Epithelial cell of proximal tubule (primary cell): ENCODE data around the gene ACAP3. TPM values are rescaled to one million over a fixed set of nuclear protein-coding genes. Genes with fewer than 3 reads are reported as not detected.
A peak's percentile ranks its signal among the peaks of the same experiment; 100 is the strongest.

Experiments used
- DNase-seq: peaks from one replicate; pipeline ENCODE4 v3.0.0-alpha.2; 2011; ENCODE audit warnings: low read depth
- H3K4me3 ChIP-seq: 2 replicates; pipeline ENCODE4 v1.5.1; 2011; ENCODE audit warnings: low read depth, mild to moderate bottlenecking, low read length
- total RNA-seq: library from RNA; depleted of rRNA; stranded (reverse); fragments of >200 nt; gene quantifications from 2 replicates; pipeline ENCODE4 v1.2.3, GENCODE V29; 2015
- TF ChIP-seq, protein P1 (sequence below): conservative IDR thresholded peaks from 2 replicates; pipeline ENCODE4 v1.5.1; 2012; ENCODE audit warnings: low read depth, mild to moderate bottlenecking, low read length

Gene ACAP3
- total RNA-seq, 1 donor from 2014 or later: 29.1 TPM

DNA sequence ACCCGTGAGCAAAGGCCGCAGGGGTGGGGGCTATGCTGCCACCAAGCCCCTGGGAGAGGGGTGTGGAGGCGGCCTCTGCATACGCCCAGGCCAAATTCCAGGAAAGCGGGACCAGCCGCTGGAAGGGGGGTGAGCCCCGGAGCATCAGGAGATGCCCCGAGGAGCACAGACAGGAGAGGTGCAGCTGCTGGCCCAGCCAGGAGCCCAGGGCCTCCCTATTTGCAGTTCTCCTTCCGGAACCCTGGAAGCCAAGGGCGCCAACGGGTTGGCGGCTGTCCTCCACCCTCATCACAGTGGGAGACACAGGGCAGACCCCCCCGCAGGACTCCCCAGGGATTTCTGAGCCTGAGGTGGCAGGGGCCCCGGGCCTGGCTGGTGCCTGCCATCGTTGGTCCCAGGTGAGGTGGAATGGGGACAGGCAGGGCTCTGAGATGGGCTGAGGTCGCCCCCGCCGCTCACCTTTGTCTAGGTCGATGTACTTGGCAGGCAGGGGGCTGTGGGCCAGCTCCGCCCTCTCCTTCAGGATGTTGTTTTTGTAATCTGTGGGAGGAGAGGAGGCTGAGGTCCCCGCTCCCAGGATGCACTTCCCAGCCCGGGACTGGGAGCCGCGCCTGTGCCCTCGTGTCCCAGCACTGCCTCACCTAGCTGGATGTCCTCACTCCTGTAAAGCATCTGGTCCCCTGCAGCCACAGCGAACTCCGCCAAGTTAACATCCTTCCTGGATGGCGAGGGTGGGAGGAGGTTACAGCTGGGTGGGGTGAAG is 45.8 kb upstream of the ACAP3 start:
- no peak for DNase-seq
- TF ChIP-seq, protein P1, sequence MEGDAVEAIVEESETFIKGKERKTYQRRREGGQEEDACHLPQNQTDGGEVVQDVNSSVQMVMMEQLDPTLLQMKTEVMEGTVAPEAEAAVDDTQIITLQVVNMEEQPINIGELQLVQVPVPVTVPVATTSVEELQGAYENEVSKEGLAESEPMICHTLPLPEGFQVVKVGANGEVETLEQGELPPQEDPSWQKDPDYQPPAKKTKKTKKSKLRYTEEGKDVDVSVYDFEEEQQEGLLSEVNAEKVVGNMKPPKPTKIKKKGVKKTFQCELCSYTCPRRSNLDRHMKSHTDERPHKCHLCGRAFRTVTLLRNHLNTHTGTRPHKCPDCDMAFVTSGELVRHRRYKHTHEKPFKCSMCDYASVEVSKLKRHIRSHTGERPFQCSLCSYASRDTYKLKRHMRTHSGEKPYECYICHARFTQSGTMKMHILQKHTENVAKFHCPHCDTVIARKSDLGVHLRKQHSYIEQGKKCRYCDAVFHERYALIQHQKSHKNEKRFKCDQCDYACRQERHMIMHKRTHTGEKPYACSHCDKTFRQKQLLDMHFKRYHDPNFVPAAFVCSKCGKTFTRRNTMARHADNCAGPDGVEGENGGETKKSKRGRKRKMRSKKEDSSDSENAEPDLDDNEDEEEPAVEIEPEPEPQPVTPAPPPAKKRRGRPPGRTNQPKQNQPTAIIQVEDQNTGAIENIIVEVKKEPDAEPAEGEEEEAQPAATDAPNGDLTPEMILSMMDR: no peak
- no peak overlapping the region for H3K4me3 ChIP-seq

DNA sequence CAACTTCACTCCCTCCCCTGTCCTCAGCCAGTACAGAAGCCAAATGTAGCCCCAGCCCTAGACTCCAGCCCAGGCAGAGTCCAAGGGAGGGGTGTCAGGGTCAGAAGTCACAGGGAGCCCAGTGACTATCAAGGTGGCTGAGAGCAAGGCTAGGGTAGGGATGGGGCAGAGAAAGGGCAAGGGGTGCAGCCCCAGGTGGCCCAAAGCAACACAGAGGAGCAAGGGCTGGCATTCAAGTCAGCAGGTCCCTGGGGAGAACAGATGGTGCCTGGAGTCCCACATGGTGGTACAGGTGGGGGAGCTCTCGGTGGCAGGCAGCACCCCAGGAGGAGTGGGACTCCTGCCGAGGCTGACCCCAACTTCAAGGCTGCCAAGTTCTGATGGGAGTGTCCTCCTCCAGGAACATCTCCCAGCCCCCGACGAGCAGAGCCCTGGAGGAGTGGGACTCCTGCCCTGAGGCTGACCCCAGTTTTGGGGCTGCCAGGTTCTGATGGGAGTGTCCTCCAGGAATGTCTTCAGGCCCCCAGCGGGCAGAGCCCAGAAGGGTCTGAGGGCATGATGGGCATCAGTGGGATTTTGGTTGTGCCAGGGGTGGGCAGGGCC is 45.2 kb upstream of the ACAP3 start:
- TF ChIP-seq, protein P1: no peak
- no peak for DNase-seq
- no peak overlapping the region for H3K4me3 ChIP-seq

DNA sequence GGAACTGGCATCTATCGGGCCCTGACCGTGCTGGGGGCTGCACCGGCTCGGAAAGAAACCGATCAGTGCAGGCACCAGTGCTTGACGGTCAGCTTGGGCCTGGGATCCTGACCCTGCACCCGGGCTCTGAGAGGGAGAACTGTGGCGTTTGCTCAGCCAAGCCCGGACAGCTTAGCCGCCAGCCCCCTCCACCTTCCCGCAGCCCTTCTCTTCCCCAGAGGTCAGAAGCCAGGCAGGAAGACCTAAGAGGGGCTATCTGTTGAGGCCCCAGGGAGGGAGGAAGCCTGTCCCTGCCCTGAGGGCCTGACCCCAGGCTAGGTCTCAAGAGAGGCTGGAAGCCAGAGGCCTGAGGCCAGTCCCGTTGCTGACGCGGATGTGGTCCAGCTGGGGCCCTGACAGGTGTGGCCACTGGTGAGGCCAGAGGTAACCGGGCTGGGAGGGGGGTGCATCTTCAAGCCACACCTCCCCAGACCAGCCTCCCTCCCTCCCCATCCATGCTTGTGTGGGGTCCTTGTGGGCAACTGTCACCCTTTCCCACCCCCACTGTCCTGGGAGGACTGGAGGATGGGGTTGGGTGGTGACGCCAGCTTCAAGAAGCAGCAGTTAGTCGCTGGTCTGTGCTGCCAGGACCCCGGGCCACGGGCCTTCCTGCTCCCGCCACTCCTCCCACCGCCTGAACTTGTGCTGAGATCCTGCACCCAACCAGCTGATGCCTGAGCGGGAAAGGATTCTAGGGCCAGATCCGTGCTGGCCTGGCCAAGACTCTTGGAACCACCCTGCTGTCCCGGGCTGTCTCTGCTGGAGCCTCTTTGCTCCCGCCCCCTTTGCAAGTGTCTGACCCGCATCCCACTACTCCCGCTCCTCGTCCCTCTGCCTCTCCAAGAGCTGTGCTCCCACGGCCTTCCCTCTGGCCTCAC is 44.0 kb upstream of the ACAP3 start:
- DNase-seq: no peak
- H3K4me3 ChIP-seq: no peak overlapping the region
- TF ChIP-seq, protein P1: no peak

DNA sequence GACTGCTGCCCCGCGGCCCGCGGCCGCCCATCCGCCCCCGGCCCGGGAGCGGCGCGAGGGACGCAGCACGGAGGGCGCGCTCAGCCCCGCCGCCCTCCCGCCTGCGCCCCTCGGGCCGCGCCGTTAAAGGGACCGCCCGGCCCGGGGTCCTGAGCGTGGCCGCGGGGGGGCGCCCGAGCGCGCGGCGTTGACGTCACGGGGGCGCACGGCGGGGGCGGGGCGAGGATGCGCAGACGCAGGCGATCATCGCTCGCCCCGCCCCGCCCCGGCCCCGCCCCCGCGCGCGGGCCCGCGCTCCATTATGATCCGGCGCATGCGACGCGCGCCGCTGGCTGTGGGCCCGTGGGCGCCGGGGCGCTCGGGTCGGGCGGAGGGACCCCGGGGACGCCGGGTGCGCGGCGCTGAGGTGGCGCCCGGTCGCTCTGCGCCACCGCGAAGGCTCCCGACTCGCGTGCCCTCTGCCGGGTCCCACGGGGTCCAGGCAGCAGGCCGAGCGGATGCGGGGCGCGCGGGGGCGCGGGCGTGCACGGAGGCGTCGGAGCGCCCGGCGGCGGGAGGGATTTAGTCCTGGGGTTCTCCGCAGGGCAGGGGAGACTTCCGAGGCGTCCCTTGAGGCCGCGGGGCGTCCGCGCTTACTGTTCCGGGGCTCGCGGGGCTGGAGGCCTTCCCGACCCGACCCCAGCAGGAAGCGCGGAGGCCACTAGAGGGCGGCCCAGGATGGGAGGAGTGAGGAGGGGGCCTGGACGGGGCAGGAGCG is 41.7 kb upstream of the ACAP3 start, which contains the start of gene DVL1:
DVL1 (minus strand) TSS at position 163 of the 757 bp plus-strand sequence. CDS start 353 bp downstream, outside the sequence.
- peak within 1 kb of the TSS; percentile 84 for H3K4me3 ChIP-seq
- no peak for DNase-seq
- TF ChIP-seq, protein P1: peak; percentile 45

DNA sequence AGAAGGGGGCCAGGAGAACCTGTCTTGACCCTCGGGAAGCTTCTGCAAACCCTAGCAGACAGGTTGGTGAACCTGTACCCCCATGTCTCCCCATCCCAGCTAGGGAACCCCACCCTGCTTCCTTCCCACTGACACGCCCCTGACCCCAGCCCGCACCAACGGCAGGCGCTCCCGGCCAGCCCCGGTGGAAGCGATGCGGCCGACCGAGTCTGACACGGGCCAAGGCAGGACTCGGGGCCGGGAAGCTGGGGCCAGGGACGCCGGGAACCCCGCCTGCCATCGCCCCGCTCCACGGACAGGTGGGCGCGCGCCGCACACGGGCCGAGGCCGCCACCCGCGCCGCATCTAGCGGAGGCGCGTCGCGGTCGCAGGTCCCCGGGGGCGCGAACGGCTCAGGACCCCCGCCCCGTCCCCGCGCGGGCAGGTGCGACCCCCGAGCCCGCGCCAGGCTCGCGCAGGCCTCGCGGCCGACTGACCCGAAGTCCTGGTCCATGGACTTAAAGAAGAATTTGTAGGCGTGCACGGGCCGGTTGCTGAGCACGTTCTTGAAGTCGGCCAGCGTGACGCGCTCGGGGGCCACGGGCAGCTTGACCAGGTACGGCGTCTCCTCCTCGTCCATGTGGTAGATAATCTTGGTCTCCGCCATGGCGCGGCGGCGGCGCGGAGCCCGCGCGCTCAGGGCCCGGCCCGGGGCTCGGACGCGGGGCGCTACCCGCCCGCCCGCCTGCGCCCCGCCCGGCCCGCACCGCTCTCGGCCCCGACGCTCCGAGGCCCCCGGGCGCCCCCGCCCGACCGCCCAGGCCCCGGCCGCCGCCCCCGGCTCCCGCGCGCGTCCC is 40.9 kb upstream of the ACAP3 start:
- DNase-seq: no peak
- TF ChIP-seq, protein P1: no peak
- H3K4me3 ChIP-seq: peak overlapping the region; percentile 84
